Activated CD4-positive, alpha-beta T cell treated with anti-CD3 and anti-CD28 coated beads, Interleukin-10, Interleukin-2, amounts not matched to agents 100 ng/mL and 50 ng/mL, durations not matched to agents 16 hours and 8 hours (primary cell): ENCODE data around the gene SLC40A1.

ENCODE experiments used
- DNase-seq: peaks from one replicate; pipeline ENCODE4 v3.0.0-alpha.2; 2020

The SLC40A1 gene

GRCh38 chr2:189536830-189537229, 43.8 kb downstream of the SLC40A1 start:
- no peak for DNase-seq

GRCh38 chr2:189534854-189535832, 45.4 kb downstream of the SLC40A1 start:
- DNase-seq: no peak

GRCh38 chr2:189533288-189534035, 47.1 kb downstream of the SLC40A1 start:
- no peak for DNase-seq

DNA sequence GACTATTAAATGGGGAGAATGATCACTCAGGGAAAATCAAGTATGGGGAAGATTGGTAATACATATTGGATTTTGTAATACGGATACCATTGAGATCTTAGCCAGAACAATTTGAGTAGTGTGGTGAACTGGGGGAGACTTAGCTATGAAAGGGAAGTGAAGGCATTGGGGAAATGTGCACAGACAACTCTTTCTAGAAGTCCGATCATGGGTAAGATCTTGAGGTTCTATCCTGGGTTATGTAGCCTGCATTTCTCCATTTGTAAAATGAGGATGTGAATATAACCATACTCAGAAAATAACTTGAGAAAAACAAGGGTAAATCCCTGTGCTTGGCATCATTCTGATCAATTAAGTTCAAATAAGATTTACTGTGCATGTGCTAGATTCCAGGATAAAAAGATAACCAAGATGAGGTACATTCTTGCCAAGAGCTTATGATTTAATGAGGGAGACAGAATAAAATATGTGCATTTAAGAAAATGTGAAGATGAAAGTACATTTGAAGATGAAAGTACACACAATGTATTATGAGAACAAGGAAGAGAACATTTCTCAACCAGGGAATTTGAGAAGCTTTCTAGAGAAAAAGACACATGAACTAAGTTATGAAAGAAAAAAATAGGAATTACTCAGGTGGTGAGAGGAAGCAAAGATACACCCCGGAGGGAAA, 49.5 kb downstream of the SLC40A1 start:
- no peak for DNase-seq

GRCh38 chr2:189528617-189529016, 52.0 kb downstream of the SLC40A1 start:
- DNase-seq: no peak

GRCh38 chr2:189527812-189528592, 52.6 kb downstream of the SLC40A1 start:
- peak; percentile 16 for DNase-seq

- no peak for DNase-seq
Measured at GRCh38 chr2:189527041-189527750, 53.4 kb downstream of the SLC40A1 start.

DNA sequence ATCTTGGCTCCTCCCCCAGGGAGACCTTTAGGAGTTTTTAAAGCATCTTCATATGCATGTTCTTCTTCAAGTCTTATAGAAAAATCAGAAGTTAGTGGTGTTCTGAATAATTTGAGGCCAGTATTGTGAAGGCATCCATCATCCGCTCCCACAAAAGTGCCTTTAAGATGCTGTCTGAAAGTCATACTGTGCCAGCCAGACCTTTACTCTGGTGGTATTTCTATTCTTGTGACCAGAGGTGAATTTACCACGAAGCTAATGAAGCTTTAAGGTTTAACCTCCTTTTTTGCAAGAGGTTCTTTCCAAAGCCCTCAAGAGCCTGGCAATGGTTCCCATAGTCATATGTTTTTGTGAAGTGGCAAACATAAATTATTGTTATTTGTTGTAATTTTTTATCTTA, 54.3 kb downstream of the SLC40A1 start:
- no peak for DNase-seq

- no peak for DNase-seq
Measured at GRCh38 chr2:189524746-189525145, 55.8 kb downstream of the SLC40A1 start.

DNA sequence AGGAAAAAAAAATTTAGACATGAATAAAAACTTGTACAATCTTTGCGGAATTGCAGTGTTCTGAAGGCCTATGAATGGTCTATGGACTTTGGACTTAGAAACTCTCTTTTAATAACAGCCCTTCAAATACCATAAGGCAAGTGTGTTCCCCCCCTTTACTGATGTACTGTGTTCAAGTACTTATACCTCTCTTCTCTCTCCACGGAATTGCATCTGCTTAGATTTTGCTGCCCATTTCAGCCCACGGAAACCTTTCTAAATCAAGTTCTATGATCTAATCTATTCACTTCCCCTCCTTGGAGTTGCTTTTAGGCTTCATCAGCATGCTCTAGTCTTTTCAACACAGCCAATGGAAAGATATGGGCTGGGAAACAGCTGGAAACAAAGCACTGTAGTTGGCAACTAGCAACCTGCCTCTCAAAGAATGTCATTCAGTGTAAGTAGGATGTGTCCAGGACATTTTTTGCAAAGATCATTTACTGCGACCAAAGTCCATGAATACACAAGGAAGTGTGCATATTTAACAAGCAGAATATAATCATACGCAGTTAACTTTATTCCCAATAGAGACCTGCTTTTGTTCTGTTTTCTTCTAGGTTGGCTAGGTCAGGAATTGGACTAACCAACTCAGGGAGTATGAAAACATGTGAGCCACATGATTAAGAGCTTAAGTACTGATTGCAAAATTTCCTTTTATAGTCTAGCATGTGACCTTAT, 58.0 kb downstream of the SLC40A1 start:
- no peak for DNase-seq

GRCh38 chr2:189521699-189522434, 58.7 kb downstream of the SLC40A1 start:
- DNase-seq: no peak

DNA sequence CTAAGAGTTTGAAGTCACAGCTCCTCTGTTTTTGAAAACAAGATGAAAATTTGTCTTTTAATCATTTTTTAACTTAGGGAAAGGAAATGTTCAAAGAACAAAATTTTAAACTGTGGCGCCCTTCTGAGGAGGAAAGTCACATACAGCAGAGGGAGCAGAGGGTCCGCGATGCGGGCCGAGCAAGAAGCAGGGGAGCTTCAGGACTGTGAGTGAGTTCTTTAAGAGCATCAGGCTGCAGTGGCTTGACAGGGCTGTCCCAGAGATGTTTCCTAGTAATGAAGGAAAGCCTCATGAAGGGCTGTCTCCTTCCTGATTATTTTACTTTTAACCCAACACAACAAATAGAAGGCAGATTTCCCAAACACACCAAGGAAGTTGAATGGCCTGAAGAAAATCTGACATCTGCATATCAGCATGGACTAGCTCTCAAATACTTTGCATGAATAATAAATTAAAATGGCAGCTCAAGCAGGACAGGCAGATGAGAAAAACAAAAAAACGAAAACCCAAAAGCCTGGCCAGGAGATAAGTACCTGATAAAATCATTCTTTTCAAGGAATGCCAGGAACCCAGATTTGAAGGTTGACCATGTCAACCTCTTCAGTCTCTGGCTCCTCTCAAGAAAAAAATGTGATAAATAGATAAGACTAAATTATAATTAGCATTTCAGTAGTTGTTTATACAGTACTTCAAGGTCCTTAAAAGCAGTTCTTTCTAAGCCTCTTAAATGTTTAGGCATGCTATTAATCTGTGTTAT, 60.8 kb downstream of the SLC40A1 start:
- no peak for DNase-seq

DNA sequence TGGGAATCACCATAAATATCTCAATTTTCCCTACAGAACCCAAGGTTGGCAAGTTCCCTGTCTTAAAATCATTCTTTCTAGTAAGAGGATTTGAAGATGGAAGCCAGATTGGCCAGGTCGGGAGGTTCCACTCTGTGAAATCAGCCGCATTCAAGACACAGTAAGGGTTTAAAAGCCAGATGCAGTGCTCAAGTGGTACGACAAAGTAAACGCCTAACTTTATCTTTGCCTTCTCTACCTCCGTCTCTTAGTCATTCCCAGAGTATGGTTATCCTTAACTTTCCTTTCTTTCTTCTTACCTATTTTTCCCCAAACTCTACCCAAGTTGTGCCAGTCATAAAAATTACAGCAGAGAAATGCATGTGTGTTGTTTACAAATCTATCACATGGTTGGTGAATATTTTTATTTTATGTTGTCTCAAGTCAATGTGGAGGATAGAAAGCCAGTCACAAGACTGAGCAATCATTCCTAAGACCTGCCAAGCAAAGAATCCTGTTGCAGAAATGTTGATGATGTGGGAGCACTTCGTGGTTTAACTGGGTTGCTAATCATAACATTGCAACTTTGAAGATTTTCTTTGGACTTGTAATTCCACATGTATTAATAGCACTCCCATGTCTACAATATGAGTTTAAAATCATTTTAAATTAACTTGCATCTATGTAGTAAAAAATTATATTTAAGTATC, 62.6 kb downstream of the SLC40A1 start:
- no peak for DNase-seq

GRCh38 chr2:189516546-189516945, 64.0 kb downstream of the SLC40A1 start:
- DNase-seq: no peak

DNA sequence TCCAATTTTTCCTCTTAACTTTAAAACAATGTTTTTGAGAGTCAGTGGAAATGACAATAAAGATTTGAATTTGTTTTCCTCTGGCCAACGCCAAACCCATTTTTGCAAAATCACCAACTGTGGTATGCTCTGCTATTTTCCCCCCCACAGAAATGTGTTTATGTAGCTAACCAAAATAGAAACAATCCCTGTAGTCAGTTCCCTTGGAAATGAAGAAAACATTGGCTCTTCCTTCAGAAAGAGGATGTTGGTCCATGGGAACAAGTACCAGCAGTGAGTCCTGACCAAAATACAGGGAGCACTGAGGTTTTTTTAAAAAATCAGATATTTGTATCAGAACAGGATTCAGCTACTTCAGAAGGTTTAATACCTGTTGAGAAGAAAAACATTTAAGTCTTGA, 65.3 kb downstream of the SLC40A1 start:
- no peak for DNase-seq

- no peak for DNase-seq
Measured at GRCh38 chr2:189514104-189514503, 66.5 kb downstream of the SLC40A1 start.

DNA sequence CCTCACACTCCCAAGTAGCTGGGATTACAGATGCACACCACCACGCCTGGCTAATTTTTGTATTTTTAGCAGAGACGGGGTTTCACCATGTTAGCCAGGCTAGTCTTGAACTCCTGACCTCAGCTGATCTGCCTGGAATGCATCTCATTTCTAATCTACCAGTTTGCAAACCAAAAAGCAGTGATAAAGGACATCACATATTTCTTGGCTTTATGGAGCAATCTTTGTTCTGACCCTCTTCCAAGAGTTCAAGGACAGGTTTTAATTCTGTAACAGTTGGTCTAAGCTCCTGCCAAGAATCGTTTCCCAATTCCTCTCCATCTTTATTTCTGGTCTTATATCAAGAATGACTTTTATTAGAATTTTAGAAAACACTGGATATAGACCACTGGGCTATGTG, 67.7 kb downstream of the SLC40A1 start:
- DNase-seq: no peak

DNA sequence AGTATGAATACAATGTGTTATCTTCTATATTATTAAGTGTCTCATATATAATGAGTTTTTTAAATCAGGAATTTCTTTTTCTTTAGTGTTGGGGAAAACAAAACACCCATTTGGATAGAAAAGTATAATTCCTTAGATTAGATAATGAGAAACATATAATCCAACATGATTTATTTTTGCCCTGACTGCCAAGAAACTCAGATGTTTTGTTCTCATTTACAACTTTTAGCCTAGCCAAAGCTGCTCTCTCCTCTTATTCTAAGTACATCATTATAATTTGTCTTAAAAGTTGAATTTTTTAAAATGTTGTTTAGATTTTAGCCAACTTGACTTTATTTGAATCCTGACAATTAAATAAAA, 68.6 kb downstream of the SLC40A1 start:
- no peak for DNase-seq
